CD14-positive monocyte (primary cell): ENCODE measurements around the gene NFIL3. TPM values are rescaled to one million over a fixed set of nuclear protein-coding genes. Genes with fewer than 3 reads are reported as not detected.
A peak's percentile ranks its signal among the peaks of the same experiment; 100 is the strongest.

ENCODE experiments used
- DNase-seq, 3 donors: peaks; one replicate each; pipeline ENCODE4 v3.0.0-alpha.2; 2011 to 2022
- H2AFZ ChIP-seq: 2 replicates; pipeline ENCODE4 v1.6.0; 2012; ENCODE audit warnings: mild to moderate bottlenecking, low read depth, low read length, inconsistent platforms; ENCODE audit not compliant: insufficient read depth, poor library complexity, severe bottlenecking
- H3K27ac ChIP-seq, 2 donors: 1 replicate in 1 of 2; 2 replicates in 1 of 2; pipeline ENCODE4 v1.5.1; 2012 to 2013; ENCODE audit warnings: low read length in 2 of 2, control low read depth in 1 of 2, inconsistent platforms in 1 of 2, low read depth in 1 of 2, mild to moderate bottlenecking in 1 of 2
- H3K27me3 ChIP-seq, 2 donors: one replicate each; pipeline versions ENCODE4 v1.6.0 to v1.6.1; 2011 to 2013; ENCODE audit warnings: low read length in 2 of 2; ENCODE audit not compliant: control insufficient read depth in 2 of 2, insufficient read depth in 2 of 2
- H3K36me3 ChIP-seq, 2 donors: replicated peaks in 1 of 2; 1 replicate in 1 of 2; 2 replicates in 1 of 2; pipeline versions ENCODE4 v1.5.1 to v1.6.1; 2012 to 2013; ENCODE audit warnings: low read length in 2 of 2, control low read depth in 1 of 2, inconsistent platforms in 1 of 2, mild to moderate bottlenecking in 1 of 2; ENCODE audit not compliant: insufficient read depth in 2 of 2, control insufficient read depth in 1 of 2
- H3K4me1 ChIP-seq, 2 donors: 1 replicate in 1 of 2; 2 replicates in 1 of 2; pipeline versions ENCODE4 v1.5.1 to v1.6.1; 2012 to 2013; ENCODE audit warnings: low read length in 2 of 2, control low read depth in 1 of 2, inconsistent platforms in 1 of 2, mild to moderate bottlenecking in 1 of 2, moderate library complexity in 1 of 2; ENCODE audit not compliant: insufficient read depth in 2 of 2, control insufficient read depth in 1 of 2
- H3K4me2 ChIP-seq: replicated peaks from 2 replicates; pipeline ENCODE3; 2012; ENCODE audit warnings: low read length, moderate library complexity, mild to moderate bottlenecking; ENCODE audit not compliant: poor library complexity, severe bottlenecking; ENCODE audit errors: extremely low read depth
- H3K4me3 ChIP-seq, 3 experiments: fragments of 200-600 bp in 1 of 3; sonication (generic) in 1 of 3; replicated peaks in 1 of 3; 1 replicate in 2 of 3; 2 replicates in 1 of 3; pipeline ENCODE4 v1.5.1; 2011 to 2013; ENCODE audit warnings: low read length in 3 of 3, mild to moderate bottlenecking in 3 of 3, control low read depth in 2 of 3, low read depth in 2 of 3, inconsistent platforms in 1 of 3, moderate library complexity in 1 of 3
- H3K79me2 ChIP-seq: 2 replicates; pipeline ENCODE4 v1.6.0; 2012; ENCODE audit warnings: mild to moderate bottlenecking, control low read depth, inconsistent platforms, low read length, moderate library complexity; ENCODE audit not compliant: insufficient read depth
- H3K9ac ChIP-seq: 2 replicates; pipeline ENCODE4 v1.6.0; 2017; ENCODE audit warnings: low read length, mild to moderate bottlenecking; ENCODE audit not compliant: insufficient read depth, poor library complexity, severe bottlenecking
- H3K9me3 ChIP-seq, 2 donors: replicated peaks in 1 of 2; 1 replicate in 1 of 2; 2 replicates in 1 of 2; pipeline versions ENCODE4 v1.5.1 to v1.6.1; 2012 to 2013; ENCODE audit warnings: low read length in 2 of 2, control low read depth in 1 of 2; ENCODE audit not compliant: control insufficient read depth in 1 of 2, insufficient read depth in 1 of 2
- H4K20me1 ChIP-seq: 2 replicates; pipeline ENCODE4 v1.6.0; 2012; ENCODE audit warnings: mild to moderate bottlenecking, low read length, control low read depth, moderate library complexity; ENCODE audit not compliant: insufficient read depth
- H3K27ac Mint-ChIP-seq, 7 donors: one replicate each; pipeline ENCODE4 v1.8.0; 2020; ENCODE audit warnings: mild to moderate bottlenecking in 7 of 7, mixed read lengths in 7 of 7, moderate library complexity in 6 of 7, inconsistent platforms in 2 of 7
- H3K27me3 Mint-ChIP-seq, 3 donors: one replicate each; pipeline ENCODE4 v1.8.0; 2021 to 2022; ENCODE audit warnings: low read depth in 3 of 3, mild to moderate bottlenecking in 3 of 3, mixed read lengths in 3 of 3, moderate library complexity in 3 of 3, inconsistent platforms in 1 of 3
- H3K36me3 Mint-ChIP-seq, 2 donors: one replicate each; pipeline ENCODE4 v1.8.0; 2020; ENCODE audit warnings: mixed read lengths in 2 of 2, inconsistent platforms in 1 of 2, mild to moderate bottlenecking in 1 of 2
- H3K4me1 Mint-ChIP-seq: one replicate; pipeline ENCODE4 v1.8.0; 2020; ENCODE audit warnings: mild to moderate bottlenecking, mixed read lengths
- H3K4me3 Mint-ChIP-seq, 2 donors: one replicate each; pipeline ENCODE4 v1.8.0; 2020; ENCODE audit warnings: mild to moderate bottlenecking in 2 of 2, mixed read lengths in 2 of 2, moderate library complexity in 1 of 2
- H3K9me3 Mint-ChIP-seq, 7 donors: one replicate each; pipeline ENCODE4 v1.8.0; 2020 to 2022; ENCODE audit warnings: mixed read lengths in 7 of 7, mild to moderate bottlenecking in 6 of 7, moderate library complexity in 6 of 7, inconsistent platforms in 2 of 7
- CTCF ChIP-seq: fragments of 200-600 bp; IDR thresholded peaks from one replicate; pipeline ENCODE4 v1.8.0; 2022; ENCODE audit warnings: antibody characterized with exemption, mild to moderate bottlenecking
- WGBS: methylation state at CpG from one replicate; pipeline ENCODE4 v1.1.5; 2013; ENCODE audit warnings: missing lambda C conversion rate; ENCODE audit not compliant: insufficient coverage; 5-methylcytosine and 5-hydroxymethylcytosine counted together
- intact Hi-C, 2 donors: fragments of 100-400 bp; cut with micrococcal nuclease; formaldehyde crosslinking; loops; one replicate each; pipeline versions ENCODE4 v1.15.0 to v1.15.1; 2023
- polyA plus RNA-seq, 3 donors: library from polyadenylated mRNA; depleted of rRNA in 1 of 3; unstranded in 2 of 3; stranded (reverse) in 1 of 3; fragments of 300-500 nt in 2 of 3; fragments of >200 nt in 1 of 3; fragmentation: Illumina TruSeq in 2 of 3; gene quantifications; 1 replicate in 2 of 3; 2 replicates in 1 of 3; pipeline ENCODE4 v1.2.3, GENCODE V29; 2012 to 2021

The NFIL3 gene
- polyA plus RNA-seq, 3 donors, result 18.6 to 253 (median 64.0) TPM

DNA sequence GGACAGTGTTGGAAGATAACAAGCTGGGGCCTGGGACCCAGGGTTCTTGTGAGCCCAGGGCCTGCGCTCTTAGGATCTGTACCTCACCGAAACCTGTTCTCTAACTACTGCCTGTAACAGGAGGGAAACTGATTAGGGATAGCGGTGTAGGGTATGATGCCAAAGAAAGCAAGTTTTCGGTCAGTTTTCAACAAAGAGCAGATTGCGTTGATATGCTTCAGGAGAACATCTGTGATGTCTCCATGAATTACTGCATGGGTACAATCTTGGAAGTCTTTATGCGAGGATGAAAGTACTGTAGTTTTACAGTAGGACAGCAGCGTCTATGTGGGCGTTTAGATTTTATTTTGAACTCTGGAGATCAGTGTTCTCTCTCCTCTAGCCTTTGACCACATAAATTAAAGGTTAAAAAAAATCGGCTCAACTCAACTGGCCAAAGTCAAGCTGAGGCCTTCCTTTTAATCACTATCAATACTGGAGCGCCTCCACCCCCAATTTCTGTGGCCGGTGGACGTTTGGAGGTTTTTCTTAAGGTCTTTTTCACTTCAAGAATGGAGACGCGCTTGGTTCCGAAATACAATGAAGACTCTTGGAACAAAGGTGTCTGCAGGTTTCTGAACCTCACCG lies 3.0 kb downstream of the NFIL3 start:
- peaks cover 53 to 72% of the 10 kb centered on the region in 2 donors for H3K4me1 ChIP-seq
- Mint-ChIP-seq H3K4me1 (peaks cover 58% of the 10 kb centered on the region), H3K9me3 (peaks cover 0 to 16% (median 2%) of the 10 kb centered on the region in 7 donors), H3K27ac (peak overlapping the region; percentile 85 to 97 (median 94)), H3K4me3 (peak overlapping the region; percentile 99 to 100), H3K36me3 (peaks cover 30 to 36% of the 10 kb centered on the region in 2 donors), H3K27me3 (peaks cover 10 to 31% (median 21%) of the 10 kb centered on the region in 3 donors)
- WGBS, result 64% methylated on average over 8 of the region's 16 CpGs
- peaks cover 6 to 13% of the 10 kb centered on the region in 2 donors for H3K27me3 ChIP-seq
- DNase-seq, result no peak
- H3K79me2 ChIP-seq, result peaks cover 65% of the 10 kb centered on the region
- intact Hi-C loops, result loop anchor here (5.0 to 10.0 kb wide), 5 partner anchors 58 to 616 kb away; partner anchors contain the start of genes AUH (in 1 of the 2) and SYK (in 1 of the 2)
- H3K9ac ChIP-seq, result peak overlapping the region; percentile 82
- H3K4me2 ChIP-seq, result peak overlapping the region; percentile 89
- peaks cover 67% of the 10 kb centered on the region for H4K20me1 ChIP-seq
- no peaks in the 10 kb centered on the region for H3K9me3 ChIP-seq
- TF ChIP-seq CTCF, result no peak
- H2AFZ ChIP-seq, result no peak overlapping the region
- no peaks in the 10 kb centered on the region for H3K36me3 ChIP-seq
- peak overlapping the region; percentile 9 to 97 for H3K27ac ChIP-seq
- peak overlapping the region; percentile 96 to 99 (median 97) for H3K4me3 ChIP-seq

DNA sequence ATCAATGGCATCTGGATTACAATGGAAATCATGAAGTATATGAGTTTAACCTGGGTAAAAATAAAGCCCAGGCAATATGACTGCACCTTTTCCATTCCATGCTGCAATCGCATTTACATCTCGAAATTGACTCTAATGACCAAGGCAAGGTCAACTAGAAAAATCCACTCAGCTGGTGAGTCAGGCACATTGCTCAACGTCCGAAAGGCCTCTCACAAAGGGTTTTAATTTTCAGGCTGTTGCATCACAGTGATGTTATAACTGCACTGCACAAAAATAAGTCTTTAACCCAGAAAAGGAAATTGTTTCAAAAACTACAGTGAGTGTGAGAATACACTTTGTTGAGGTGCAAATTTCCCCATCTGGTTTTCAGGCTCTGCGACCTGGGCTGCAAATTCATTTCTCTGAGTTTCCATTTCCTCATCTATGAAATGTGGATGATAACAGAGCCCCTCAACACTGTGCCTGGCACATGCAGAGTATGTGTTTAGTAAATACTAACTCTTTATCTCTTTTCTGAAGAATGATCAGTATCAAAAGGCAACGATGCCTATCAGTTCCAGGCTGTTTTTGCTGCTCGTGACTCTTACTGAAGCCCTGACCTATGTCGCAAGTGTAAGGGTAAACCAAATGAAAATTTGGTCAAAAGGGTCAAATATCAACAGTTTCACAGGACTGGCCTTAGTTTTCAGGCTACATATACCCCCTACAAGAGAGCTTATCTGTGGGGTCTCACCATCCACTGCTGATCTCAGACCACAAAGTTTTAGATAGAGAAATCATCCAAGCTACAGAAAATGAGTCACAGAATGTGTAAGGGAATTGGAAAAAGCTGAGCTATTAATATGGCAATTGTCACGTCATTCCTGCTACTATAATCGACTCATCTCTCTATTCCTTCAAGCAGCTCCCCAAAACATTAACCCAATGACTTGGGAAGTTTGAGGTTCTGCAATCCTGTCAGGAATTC lies 4.1 kb downstream of the NFIL3 start:
- H3K4me1 Mint-ChIP-seq, result peaks cover 58% of the 10 kb centered on the region
- Histone ChIP-seq H3K36me3 (no peaks in the 10 kb centered on the region), H2AFZ (no peak overlapping the region), H3K4me3 (peak overlapping the region in 2 of 3 experiments; percentile 23 to 99), H3K27ac (peak overlapping the region; percentile 84 to 97), H3K9ac (peak overlapping the region; percentile 47), H3K9me3 (no peaks in the 10 kb centered on the region), H3K4me1 (peaks cover 54 to 72% of the 10 kb centered on the region in 2 donors), H3K4me2 (peak overlapping the region; percentile 89), H3K27me3 (peaks cover 6 to 13% of the 10 kb centered on the region in 2 donors), H4K20me1 (peaks cover 78% of the 10 kb centered on the region), H3K79me2 (peaks cover 71% of the 10 kb centered on the region)
- peak overlapping the region; percentile 91 to 97 (median 94) for H3K27ac Mint-ChIP-seq
- H3K9me3 Mint-ChIP-seq, result peaks cover 0 to 12% (median 2%) of the 10 kb centered on the region in 7 donors
- peak overlapping the region; percentile 64 to 100 for H3K4me3 Mint-ChIP-seq
- no peak for TF ChIP-seq CTCF
- WGBS, result 7% methylated on average over 3 of the region's 10 CpGs
- DNase-seq, result peak; percentile 94 to 99 (median 98)
- peaks cover 36 to 41% of the 10 kb centered on the region in 2 donors for H3K36me3 Mint-ChIP-seq
- peaks cover 10 to 25% (median 17%) of the 10 kb centered on the region in 3 donors for H3K27me3 Mint-ChIP-seq
- intact Hi-C loops, result loop anchor here (5.0 to 10.0 kb wide), 5 partner anchors 57 to 615 kb away; partner anchors contain the start of genes AUH (in 2 of the 2) and SYK (in 1 of the 2)
